HUES6 (cell line): ENCODE results near the gene SNX12.
A peak's percentile ranks its signal among the peaks of the same experiment; 100 is the strongest.

Experiments used
- H3K27ac ChIP-seq: 2 replicates; pipeline ENCODE4 v1.7.0; 2013; ENCODE audit warnings: low read depth, mild to moderate bottlenecking, low read length, inconsistent platforms
- H3K27me3 ChIP-seq: 2 replicates; pipeline ENCODE4 v1.6.1; 2013; ENCODE audit warnings: low read length; ENCODE audit not compliant: control insufficient read depth, insufficient read depth
- H3K36me3 ChIP-seq: 2 replicates; pipeline ENCODE4 v1.6.1; 2013; ENCODE audit warnings: low read length; ENCODE audit not compliant: control insufficient read depth, insufficient read depth
- H3K4me1 ChIP-seq: 2 replicates; pipeline ENCODE4 v1.6.1; 2013; ENCODE audit warnings: low read length; ENCODE audit not compliant: control insufficient read depth, insufficient read depth
- H3K4me3 ChIP-seq: 2 replicates; pipeline ENCODE4 v1.5.1; 2013; ENCODE audit warnings: low read depth, low read length
- H3K9ac ChIP-seq: one replicate; pipeline ENCODE4 v1.6.1; 2013; ENCODE audit warnings: mild to moderate bottlenecking, low read length
- H3K9me3 ChIP-seq: 2 replicates; pipeline ENCODE4 v1.6.1; 2013; ENCODE audit warnings: low read depth, low read length; ENCODE audit not compliant: control insufficient read depth, insufficient read depth

The SNX12 gene

DNA sequence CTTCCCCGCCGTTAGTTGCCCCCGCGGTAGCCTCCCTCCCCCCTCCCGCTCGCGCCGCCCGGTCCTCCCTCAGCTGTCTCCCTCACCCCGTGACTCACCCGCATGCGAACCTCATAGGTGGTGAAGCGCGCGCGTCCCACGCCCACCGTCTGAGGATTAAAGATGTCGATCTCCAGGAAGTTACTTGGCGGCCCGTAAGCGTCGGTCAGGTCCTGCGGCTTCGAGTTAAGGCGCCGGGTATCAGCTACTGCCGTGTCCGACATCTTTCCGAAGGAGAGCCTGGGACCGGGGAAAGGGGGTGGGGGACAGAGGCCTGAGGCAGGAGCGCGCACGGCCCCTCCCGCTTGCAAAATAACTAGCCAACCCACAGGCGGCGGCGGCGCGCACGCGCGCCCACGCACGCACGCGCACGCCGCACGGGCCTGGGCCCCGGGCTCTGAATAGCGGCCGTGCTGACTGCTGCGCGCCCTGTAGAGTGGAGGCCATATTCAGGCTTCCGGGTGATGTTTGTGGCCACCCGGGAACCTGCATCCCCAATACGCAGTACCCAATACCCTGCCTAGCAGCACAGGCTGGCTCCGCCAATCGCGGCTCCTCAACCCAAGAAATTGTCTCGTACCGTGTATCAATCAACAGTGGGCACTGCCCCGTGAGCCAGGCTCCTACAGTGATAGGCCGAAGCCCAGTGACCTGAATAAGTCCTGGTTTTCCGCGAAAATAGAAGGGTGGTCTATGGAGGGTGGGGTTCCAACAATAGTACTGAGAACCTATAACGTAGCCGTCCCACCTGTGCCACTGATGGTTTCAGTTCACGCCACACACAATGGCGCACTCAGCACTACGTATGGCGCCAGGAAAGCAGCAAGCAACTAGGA lies at the start of gene SNX12:
Gene SNX12, minus strand, starts transcription at position 291 of the 875 bp plus-strand sequence. Its CDS starts 28 bp downstream, at position 263.
- Histone ChIP-seq H3K4me3 (peak within 1 kb of the TSS; percentile 95), H3K27ac (no peak within 1 kb of the TSS; the same call in 1 of the 2 replicates), H3K9me3 (peaks cover 2% of the 10 kb centered on the region; the same call in 1 of the 2 replicates), H3K27me3 (no peaks in the 10 kb centered on the region), H3K36me3 (no peaks in the 10 kb centered on the region; the same call in 1 of the 2 replicates), H3K4me1 (no peaks in the 10 kb centered on the region), H3K9ac (peak within 1 kb of the TSS; percentile 80)

- Histone ChIP-seq H3K4me3 (peak overlapping the region; percentile 65), H3K4me1 (peaks cover 11% of the 10 kb centered on the region), H3K9me3 (peaks cover 3% of the 10 kb centered on the region; the same call in 1 of the 2 replicates), H3K36me3 (peaks cover 25% of the 10 kb centered on the region), H3K9ac (no peak overlapping the region), H3K27me3 (peaks cover 69% of the 10 kb centered on the region), H3K27ac (no peak overlapping the region)
These were observed 49.2 kb upstream of the SNX12 start for GRCh38 chrX:71117358-71117757.

- Histone ChIP-seq H3K27ac (no peak overlapping the region), H3K4me1 (peaks cover 7% of the 10 kb centered on the region; the same call in 1 of the 2 replicates), H3K4me3 (no peak overlapping the region), H3K9me3 (no peaks in the 10 kb centered on the region; the same call in 1 of the 2 replicates), H3K36me3 (no peaks in the 10 kb centered on the region), H3K9ac (no peak overlapping the region), H3K27me3 (peaks cover 78% of the 10 kb centered on the region)
These were observed 43.8 kb upstream of the SNX12 start for GRCh38 chrX:71111921-71112431.

GRCh38 chrX:71111141-71111843 lies 43.2 kb upstream of the SNX12 start, which contains the start of gene IL2RG:
Gene IL2RG (minus strand): TSS chrX:71111577. CDS start chrX:71111539, 38 bp downstream.
- H3K4me3 ChIP-seq: no peak within 1 kb of the TSS
- no peak within 1 kb of the TSS for H3K9ac ChIP-seq
- H3K27me3 ChIP-seq: peaks cover 81% of the 10 kb centered on the region
- H3K27ac ChIP-seq: no peak within 1 kb of the TSS
- H3K9me3 ChIP-seq: no peaks in the 10 kb centered on the region; the same call in 1 of the 2 replicates
- peaks cover 9% of the 10 kb centered on the region; the same call in 1 of the 2 replicates for H3K4me1 ChIP-seq
- H3K36me3 ChIP-seq: no peaks in the 10 kb centered on the region

- H3K27me3 ChIP-seq: peaks cover 79% of the 10 kb centered on the region
- H3K27ac ChIP-seq: no peak overlapping the region
- H3K9ac ChIP-seq: no peak overlapping the region
These were observed 40.9 kb upstream of the SNX12 start for GRCh38 chrX:71109051-71109450.

GRCh38 chrX:71107762-71108360 lies 39.7 kb upstream of the SNX12 start:
- H3K36me3 ChIP-seq: no peaks in the 10 kb centered on the region
- peaks cover 28% of the 10 kb centered on the region for H3K4me1 ChIP-seq
- no peak overlapping the region for H3K4me3 ChIP-seq
- no peak overlapping the region for H3K27ac ChIP-seq
- no peak overlapping the region for H3K9ac ChIP-seq
- H3K27me3 ChIP-seq: peaks cover 70% of the 10 kb centered on the region
- no peaks in the 10 kb centered on the region; the same call in 1 of the 2 replicates for H3K9me3 ChIP-seq

More at GRCh38 chrX:71109051-71109450, 40.9 kb upstream of the SNX12 start:
- Histone ChIP-seq H3K4me1 (peaks cover 18% of the 10 kb centered on the region), H3K9me3 (no peaks in the 10 kb centered on the region; the same call in 1 of the 2 replicates), H3K4me3 (no peak overlapping the region), H3K36me3 (no peaks in the 10 kb centered on the region)

- H3K4me1 ChIP-seq: peaks cover 34% of the 10 kb centered on the region
- H3K27ac ChIP-seq: no peak overlapping the region
- peaks cover 64% of the 10 kb centered on the region for H3K27me3 ChIP-seq
- H3K9me3 ChIP-seq: no peaks in the 10 kb centered on the region; the same call in 1 of the 2 replicates
- H3K36me3 ChIP-seq: no peaks in the 10 kb centered on the region
- no peak overlapping the region for H3K9ac ChIP-seq
- H3K4me3 ChIP-seq: no peak overlapping the region
These were observed 39.1 kb upstream of the SNX12 start for GRCh38 chrX:71107245-71107644.

GRCh38 chrX:71106427-71106826 lies 38.3 kb upstream of the SNX12 start, which contains the start of gene CXorf65:
Gene CXorf65 (minus strand): TSS chrX:71106740. CDS start chrX:71106556, 184 bp downstream.
- Histone ChIP-seq H3K27me3 (peaks cover 62% of the 10 kb centered on the region), H3K9me3 (no peaks in the 10 kb centered on the region; the same call in 1 of the 2 replicates), H3K27ac (no peak within 1 kb of the TSS), H3K36me3 (no peaks in the 10 kb centered on the region), H3K4me1 (peaks cover 42% of the 10 kb centered on the region), H3K4me3 (no peak within 1 kb of the TSS), H3K9ac (no peak within 1 kb of the TSS)

GRCh38 chrX:71105628-71106027 lies 37.5 kb upstream of the SNX12 start:
- H3K9me3 ChIP-seq: no peaks in the 10 kb centered on the region; the same call in 1 of the 2 replicates
- H3K9ac ChIP-seq: no peak overlapping the region
- peaks cover 50% of the 10 kb centered on the region for H3K4me1 ChIP-seq

More at GRCh38 chrX:71105628-71106027, 37.5 kb upstream of the SNX12 start:
- Histone ChIP-seq H3K4me3 (no peak overlapping the region), H3K27me3 (peaks cover 62% of the 10 kb centered on the region), H3K27ac (no peak overlapping the region), H3K36me3 (no peaks in the 10 kb centered on the region)
